Measurements from ENCODE around the gene CELA2A.

DNA sequence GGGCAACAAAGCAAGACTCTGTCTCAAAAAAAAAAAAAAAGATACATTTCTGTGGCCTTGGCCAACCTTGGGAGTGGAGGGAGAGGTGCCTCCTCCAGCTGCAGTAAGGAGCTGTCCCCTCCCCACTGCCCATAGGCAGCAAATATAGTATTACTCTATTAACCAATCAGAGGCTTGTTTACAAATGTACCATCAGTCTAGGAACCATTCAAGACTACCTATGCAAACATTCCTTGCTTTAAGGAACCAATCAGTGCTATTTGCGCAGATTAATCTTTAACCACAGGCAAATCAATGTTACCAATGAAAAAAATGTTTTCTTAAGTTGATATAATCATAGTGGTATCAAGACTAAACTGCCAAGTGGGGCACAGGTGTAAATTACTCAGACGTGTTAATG, 1.1 kb downstream of the CELA2A start:
- TF ChIP-seq, protein P1, sequence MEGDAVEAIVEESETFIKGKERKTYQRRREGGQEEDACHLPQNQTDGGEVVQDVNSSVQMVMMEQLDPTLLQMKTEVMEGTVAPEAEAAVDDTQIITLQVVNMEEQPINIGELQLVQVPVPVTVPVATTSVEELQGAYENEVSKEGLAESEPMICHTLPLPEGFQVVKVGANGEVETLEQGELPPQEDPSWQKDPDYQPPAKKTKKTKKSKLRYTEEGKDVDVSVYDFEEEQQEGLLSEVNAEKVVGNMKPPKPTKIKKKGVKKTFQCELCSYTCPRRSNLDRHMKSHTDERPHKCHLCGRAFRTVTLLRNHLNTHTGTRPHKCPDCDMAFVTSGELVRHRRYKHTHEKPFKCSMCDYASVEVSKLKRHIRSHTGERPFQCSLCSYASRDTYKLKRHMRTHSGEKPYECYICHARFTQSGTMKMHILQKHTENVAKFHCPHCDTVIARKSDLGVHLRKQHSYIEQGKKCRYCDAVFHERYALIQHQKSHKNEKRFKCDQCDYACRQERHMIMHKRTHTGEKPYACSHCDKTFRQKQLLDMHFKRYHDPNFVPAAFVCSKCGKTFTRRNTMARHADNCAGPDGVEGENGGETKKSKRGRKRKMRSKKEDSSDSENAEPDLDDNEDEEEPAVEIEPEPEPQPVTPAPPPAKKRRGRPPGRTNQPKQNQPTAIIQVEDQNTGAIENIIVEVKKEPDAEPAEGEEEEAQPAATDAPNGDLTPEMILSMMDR (conservative IDR thresholded peaks at IDR 0.05; ENCODE audit: low read depth, low read length): no peak
- TF ChIP-seq EZH2phosphoT487 (IDR thresholded peaks at IDR 0.05; ENCODE audit: borderline replicate concordance, low read length): no peak

All from PC-3 (cell line).